ENCODE measurements around the gene NBDY.

- TF ChIP-seq CTCF (IDR thresholded peaks at IDR 0.05; ENCODE audit: low read depth, low read length): no peak
- no peak for TF ChIP-seq POLR2A (IDR thresholded peaks at IDR 0.05; ENCODE audit: extremely low read depth, insufficient read length)
- no peak for TF ChIP-seq MYC (IDR thresholded peaks at IDR 0.05; ENCODE audit: low read depth, low read length)
These were observed 37.7 kb downstream of the NBDY start for GRCh38 chrX:56766554-56767347.

Data from NB4 (cell line).